ENCODE results near the gene RFX3. TPM values are rescaled to one million over a fixed set of nuclear protein-coding genes. Genes with fewer than 3 reads are reported as not detected.

Gene RFX3
- total and polyA plus RNA-seq, 2 donors (not counting 3 experiments of a cell fraction or from before 2014, with no cell fraction given), result 4.8 to 10.5 TPM

GRCh38 chr9:3336951-3337350 is 188.8 kb downstream of the RFX3 start:
- Histone ChIP-seq H3K9me1 (replicated peaks; ENCODE audit: control insufficient read depth, extremely low read depth, insufficient read depth, low read length) (no peaks in the 10 kb centered on the region), H3K4me3 (replicated peaks in 1 of 3; ENCODE audit: insufficient read depth in 1 of 3, low read depth in 1 of 3, low read length in 3 of 3) (no peak overlapping the region), H3K9me3 (replicated peaks; ENCODE audit: control insufficient read depth, insufficient read depth, low read length) (no peaks in the 10 kb centered on the region), H3K4me1 (ENCODE audit: control insufficient read depth, extremely low read depth, insufficient read depth, low read length) (peaks cover 38% of the 10 kb centered on the region), H3K27me3 (ENCODE audit: control insufficient read depth in 2 of 2, insufficient read depth in 2 of 2, low read length in 2 of 2) (no peaks in the 10 kb centered on the region), H3K79me2 (ENCODE audit: control insufficient read depth, insufficient read depth, low read length) (no peaks in the 10 kb centered on the region), H3K36me3 (ENCODE audit: control insufficient read depth in 2 of 2, extremely low read depth in 1 of 2, insufficient read depth in 2 of 2, low read length in 2 of 2) (no peaks in the 10 kb centered on the region), H2AFZ (ENCODE audit: low read depth, low read length) (peak overlapping the region; percentile 48), H4K20me1 (replicated peaks; ENCODE audit: control insufficient read depth, extremely low read depth, insufficient read depth, low read length) (no peaks in the 10 kb centered on the region), H3K4me2 (ENCODE audit: insufficient read depth, low read length) (no peak overlapping the region), H3K27ac (ENCODE audit: insufficient read depth, low read depth, low read length) (peak overlapping the region; percentile 51), H3K9ac (replicated peaks; ENCODE audit: extremely low read depth, insufficient read depth, low read length) (no peak overlapping the region)
- FAIRE-seq, result no peak
- dilution Hi-C loops (cut with MboI; ENCODE audit: extremely low pct_ligation_motif_present, low sequenced_read_pairs) (no loop called here), intact Hi-C loops (cut with micrococcal nuclease) (no loop called here)
- no peak for DNase-seq (ENCODE audit: low read depth, low spot score)
- BruUV-seq (replicated peaks), result no TSS peak
- CTCF ChIA-PET, result interaction anchor here (0.8 to 1.7 kb wide), 6 partner anchors 8 to 104 kb away, joined by 3 to 10 read pairs (median 5); no protein-coding TSS in a partner anchor
- POLR2A ChIA-PET, result no interaction called here
- TF ChIP-seq POLR2A (IDR thresholded peaks at IDR 0.05; ENCODE audit: low read depth, low read length) (no peak), GATA2 (IDR thresholded peaks at IDR 0.05; ENCODE audit: insufficient read depth, insufficient read length, low read depth, low read length) (no peak), EZH2 (IDR thresholded peaks at IDR 0.05; ENCODE audit: borderline replicate concordance, low read depth, low read length, severe bottlenecking) (no peak), POLR2AphosphoS5 (IDR thresholded peaks at IDR 0.05; ENCODE audit: insufficient read depth, low read depth, low read length) (no peak)

GRCh38 chr9:3332802-3333201 is 193.0 kb downstream of the RFX3 start:
- peak overlapping the region; percentile 58 for H3K27ac ChIP-seq (ENCODE audit: insufficient read depth, low read depth, low read length)
- H3K9ac ChIP-seq (replicated peaks; ENCODE audit: extremely low read depth, insufficient read depth, low read length), result no peak overlapping the region
- H4K20me1 ChIP-seq (replicated peaks; ENCODE audit: control insufficient read depth, extremely low read depth, insufficient read depth, low read length), result no peaks in the 10 kb centered on the region
- no peaks in the 10 kb centered on the region for H3K9me1 ChIP-seq (replicated peaks; ENCODE audit: control insufficient read depth, extremely low read depth, insufficient read depth, low read length)
- FAIRE-seq (peak; percentile 63), DNase-seq (ENCODE audit: low read depth, low spot score) (peak; percentile 88)
- no peak for TF ChIP-seq GATA2 (IDR thresholded peaks at IDR 0.05; ENCODE audit: insufficient read depth, insufficient read length, low read depth, low read length)
- peak; percentile 26 for TF ChIP-seq JUN (IDR thresholded peaks at IDR 0.05; ENCODE audit: borderline replicate concordance, insufficient read depth, insufficient read length, low read depth)
- peak overlapping the region; percentile 0 for H2AFZ ChIP-seq (ENCODE audit: low read depth, low read length)
- peaks cover 42% of the 10 kb centered on the region for H3K4me1 ChIP-seq (ENCODE audit: control insufficient read depth, extremely low read depth, insufficient read depth, low read length)
- no peaks in the 10 kb centered on the region for H3K27me3 ChIP-seq (ENCODE audit: control insufficient read depth in 2 of 2, insufficient read depth in 2 of 2, low read length in 2 of 2)
- dilution Hi-C loops (cut with MboI; ENCODE audit: extremely low pct_ligation_motif_present, low sequenced_read_pairs) (no loop called here), intact Hi-C loops (cut with micrococcal nuclease) (loop anchor here (1.0 kb wide), 1 partner anchor 12 kb away; no protein-coding TSS in a partner anchor)
- no peaks in the 10 kb centered on the region for H3K36me3 ChIP-seq (ENCODE audit: control insufficient read depth in 2 of 2, extremely low read depth in 1 of 2, insufficient read depth in 2 of 2, low read length in 2 of 2)
- POLR2A ChIA-PET, result no interaction called here
- no peaks in the 10 kb centered on the region for H3K9me3 ChIP-seq (replicated peaks; ENCODE audit: control insufficient read depth, insufficient read depth, low read length)
- no peak overlapping the region for H3K4me3 ChIP-seq (replicated peaks in 1 of 3; ENCODE audit: insufficient read depth in 1 of 3, low read depth in 1 of 3, low read length in 3 of 3)
- no TSS peak for BruUV-seq (replicated peaks)
- H3K79me2 ChIP-seq (ENCODE audit: control insufficient read depth, insufficient read depth, low read length), result no peaks in the 10 kb centered on the region
- H3K4me2 ChIP-seq (ENCODE audit: insufficient read depth, low read length), result peak overlapping the region; percentile 34
- CTCF ChIA-PET, result interaction anchor here (0.7 to 4.9 kb wide), 6 partner anchors 9 to 108 kb away, joined by 3 to 53 read pairs (median 5); no protein-coding TSS in a partner anchor
